Liver (tissue), 9 donors: ENCODE results near the gene TTC39C. TPM values are rescaled to one million over a fixed set of nuclear protein-coding genes. Genes with fewer than 3 reads are reported as not detected.

ENCODE experiments used
- DNase-seq: peaks from one replicate; pipeline ENCODE4 v3.0.0-alpha.2; 2017; ENCODE audit warnings: low spot score
- H3K27ac ChIP-seq, 2 donors: one replicate each; pipeline ENCODE4 v1.7.0; 2013; ENCODE audit warnings: inconsistent platforms in 2 of 2, low read length in 2 of 2, control low read depth in 1 of 2, low read depth in 1 of 2, mild to moderate bottlenecking in 1 of 2
- H3K27me3 ChIP-seq, 4 donors: one replicate each; pipeline versions ENCODE4 v1.6.1 to v1.7.0; 2013; ENCODE audit warnings: low read length in 3 of 4, inconsistent platforms in 1 of 4, mild to moderate bottlenecking in 1 of 4, moderate library complexity in 1 of 4; ENCODE audit not compliant: control insufficient read depth in 4 of 4, insufficient read depth in 4 of 4
- H3K36me3 ChIP-seq, 4 donors: one replicate each; pipeline versions ENCODE4 v1.6.1 to v1.7.0; 2013; ENCODE audit warnings: low read length in 3 of 4, mild to moderate bottlenecking in 3 of 4, low read depth in 1 of 4, moderate library complexity in 1 of 4; ENCODE audit not compliant: control insufficient read depth in 4 of 4, insufficient read depth in 3 of 4
- H3K4me1 ChIP-seq, 4 donors: one replicate each; pipeline versions ENCODE4 v1.6.1 to v1.7.0; 2013; ENCODE audit warnings: low read length in 3 of 4, mild to moderate bottlenecking in 3 of 4, moderate library complexity in 1 of 4; ENCODE audit not compliant: control insufficient read depth in 4 of 4, insufficient read depth in 4 of 4
- H3K4me3 ChIP-seq, 3 donors: one replicate each; pipeline versions ENCODE4 v1.6.1 to v1.7.0; 2013; ENCODE audit warnings: low read length in 3 of 3, control low read depth in 1 of 3, low read depth in 1 of 3, mild to moderate bottlenecking in 1 of 3
- H3K9ac ChIP-seq, 2 donors: one replicate each; pipeline ENCODE4 v1.7.0; 2013; ENCODE audit warnings: low read length in 2 of 2, mild to moderate bottlenecking in 2 of 2, moderate library complexity in 2 of 2, control low read depth in 1 of 2, low read depth in 1 of 2
- H3K9me3 ChIP-seq, 4 donors: one replicate each; pipeline versions ENCODE4 v1.6.1 to v1.7.0; 2013; ENCODE audit warnings: low read length in 3 of 4; ENCODE audit not compliant: control insufficient read depth in 4 of 4
- ATF3 ChIP-seq: IDR thresholded peaks from 2 replicates; pipeline ENCODE4 v1.6.1; 2016; ENCODE audit warnings: antibody characterized with exemption
- CTCF ChIP-seq: fragments of 150-350 bp; IDR thresholded peaks from 2 replicates; pipeline ENCODE4 v1.5.1; 2017; ENCODE audit warnings: improper control_type of control experiment, low read depth, low read length; ENCODE audit not compliant: missing input control
- EGR1 ChIP-seq, 2 donors: IDR thresholded peaks; 2 replicates each; pipeline ENCODE4 v1.6.1; 2016 to 2018; ENCODE audit warnings: antibody characterized with exemption in 2 of 2, low read depth in 2 of 2
- FOXA1 ChIP-seq: IDR thresholded peaks from 2 replicates; pipeline ENCODE4 v1.6.1; 2016; ENCODE audit warnings: antibody characterized with exemption
- FOXA2 ChIP-seq: IDR thresholded peaks from 2 replicates; pipeline ENCODE4 v1.6.1; 2016; ENCODE audit warnings: antibody characterized with exemption
- GABPA ChIP-seq, 2 donors: IDR thresholded peaks in 1 of 2; conservative IDR thresholded peaks in 1 of 2; 2 replicates each; pipeline ENCODE4 v1.6.1; 2016; ENCODE audit warnings: antibody characterized with exemption in 2 of 2, mild to moderate bottlenecking in 1 of 2, moderate library complexity in 1 of 2
- HNF4A ChIP-seq, 2 donors: conservative IDR thresholded peaks; 2 replicates each; pipeline ENCODE4 v1.6.1; 2016; ENCODE audit warnings: antibody characterized with exemption in 2 of 2, mild to moderate bottlenecking in 2 of 2
- HNF4G ChIP-seq: IDR thresholded peaks from 2 replicates; pipeline ENCODE4 v1.6.1; 2016; ENCODE audit warnings: antibody characterized with exemption
- JUND ChIP-seq, 2 donors: IDR thresholded peaks; 2 replicates each; pipeline ENCODE4 v1.6.1; 2016; ENCODE audit warnings: antibody characterized with exemption in 2 of 2
- MAX ChIP-seq: IDR thresholded peaks from 2 replicates; pipeline ENCODE4 v1.6.1; 2016; ENCODE audit warnings: antibody characterized with exemption
- NR2F2 ChIP-seq: IDR thresholded peaks from 2 replicates; pipeline ENCODE4 v1.6.1; 2016; ENCODE audit warnings: antibody characterized with exemption
- RAD21 ChIP-seq, 2 donors: IDR thresholded peaks; 2 replicates each; pipeline ENCODE4 v1.6.1; 2016; ENCODE audit warnings: antibody characterized with exemption in 2 of 2, mild to moderate bottlenecking in 2 of 2
- REST ChIP-seq: IDR thresholded peaks from 2 replicates; pipeline ENCODE4 v1.6.1; 2016; ENCODE audit warnings: antibody characterized with exemption, mild to moderate bottlenecking
- RXRA ChIP-seq, 2 donors: IDR thresholded peaks; 2 replicates each; pipeline ENCODE4 v1.6.1; 2017 to 2018; ENCODE audit warnings: antibody characterized with exemption in 2 of 2, mild to moderate bottlenecking in 1 of 2
- SP1 ChIP-seq: IDR thresholded peaks from 2 replicates; pipeline ENCODE4 v1.6.1; 2018; ENCODE audit warnings: antibody characterized with exemption, mild to moderate bottlenecking
- TAF1 ChIP-seq: conservative IDR thresholded peaks from 2 replicates; pipeline ENCODE4 v1.6.1; 2016; ENCODE audit warnings: antibody characterized with exemption, mild to moderate bottlenecking
- YY1 ChIP-seq: IDR thresholded peaks from 2 replicates; pipeline ENCODE4 v1.6.1; 2016; ENCODE audit warnings: antibody characterized with exemption, mild to moderate bottlenecking
- ZBTB33 ChIP-seq: IDR thresholded peaks from 2 replicates; pipeline ENCODE4 v1.6.1; 2016; ENCODE audit warnings: antibody characterized with exemption
- WGBS: extraction: QIAGEN DNeasy Blood & Tissue Kit; methylation state at CpG from one replicate; pipeline ENCODE4 v1.1.7; 2013; 5-methylcytosine and 5-hydroxymethylcytosine counted together
- polyA plus RNA-seq, 2 donors: library from polyadenylated mRNA; stranded (reverse) in 1 of 2; unstranded in 1 of 2; fragments of 200-250 nt in 1 of 2; fragments of >200 nt in 1 of 2; fragmentation: Nextera tagmentation in 1 of 2; extraction: Ambion mirVana in 1 of 2; gene quantifications; one replicate each; pipeline versions ENCODE4 v1.2.1 to v1.2.3, GENCODE V29; 2013 to 2015
- total RNA-seq, 2 donors: library from RNA; depleted of rRNA; stranded (reverse); fragments of >200 nt; gene quantifications; one replicate each; pipeline ENCODE4 v1.2.3, GENCODE V29; 2014
- donor health status: healthy.
- donor health status: healthy.
- donor health status: healthy.
- donor health status: healthy.
- donor health status: healthy.

The TTC39C gene
- total and polyA plus RNA-seq, 4 donors, result 22.8 to 55.1 (median 38.6) TPM

GRCh38 chr18:24009246-24009645 lies 5.3 kb upstream of the TTC39C start:
- H3K9ac ChIP-seq, result no peak overlapping the region
- H3K4me3 ChIP-seq, result no peak overlapping the region
- WGBS, result 96% methylated on average over 1 of the region's 1 CpG
- H3K27me3 ChIP-seq, result no peaks in the 10 kb centered on the region
- TF ChIP-seq EGR1 (IDR thresholded peaks at IDR 0.05; ENCODE audit: low read depth in 2 of 2) (no peak), FOXA1 (no peak), RXRA (IDR thresholded peaks at IDR 0.05) (no peak), ZBTB33 (no peak), ATF3 (no peak), GABPA (IDR thresholded peaks at IDR 0.05 in 1 of 2, conservative IDR thresholded peaks at IDR 0.05 in 1 of 2) (no peak), HNF4G (no peak), TAF1 (no peak), RAD21 (IDR thresholded peaks at IDR 0.05) (no peak), NR2F2 (no peak), YY1 (no peak), SP1 (no peak), JUND (IDR thresholded peaks at IDR 0.05) (no peak), HNF4A (conservative IDR thresholded peaks at IDR 0.05) (no peak), FOXA2 (no peak), MAX (no peak), CTCF (no peak), REST (no peak)
- H3K27ac ChIP-seq, result no peak overlapping the region
- no peak for DNase-seq
- H3K4me1 ChIP-seq, result peaks cover 9 to 32% (median 27%) of the 10 kb centered on the region in 4 donors
- H3K9me3 ChIP-seq, result no peaks in the 10 kb centered on the region
- H3K36me3 ChIP-seq, result no peaks in the 10 kb centered on the region
